GM20431 (cell line): ENCODE data around the gene CD177.
"Not testable (repeated sequence)": the region's sequence is repeated elsewhere in the genome, so short reads cannot be mapped to it uniquely, and the experiment has no call there.

Experiments
- in situ Hi-C: fragments of 300-500 bp; cut with MseI, MboI; formaldehyde crosslinking; loops from one replicate; pipeline ENCODE4 v1.15.0; 2020; ENCODE audit warnings: low sequenced_read_pairs; ENCODE audit not compliant: unreplicated experiment

Gene CD177, protein sequence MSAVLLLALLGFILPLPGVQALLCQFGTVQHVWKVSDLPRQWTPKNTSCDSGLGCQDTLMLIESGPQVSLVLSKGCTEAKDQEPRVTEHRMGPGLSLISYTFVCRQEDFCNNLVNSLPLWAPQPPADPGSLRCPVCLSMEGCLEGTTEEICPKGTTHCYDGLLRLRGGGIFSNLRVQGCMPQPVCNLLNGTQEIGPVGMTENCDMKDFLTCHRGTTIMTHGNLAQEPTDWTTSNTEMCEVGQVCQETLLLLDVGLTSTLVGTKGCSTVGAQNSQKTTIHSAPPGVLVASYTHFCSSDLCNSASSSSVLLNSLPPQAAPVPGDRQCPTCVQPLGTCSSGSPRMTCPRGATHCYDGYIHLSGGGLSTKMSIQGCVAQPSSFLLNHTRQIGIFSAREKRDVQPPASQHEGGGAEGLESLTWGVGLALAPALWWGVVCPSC

DNA sequence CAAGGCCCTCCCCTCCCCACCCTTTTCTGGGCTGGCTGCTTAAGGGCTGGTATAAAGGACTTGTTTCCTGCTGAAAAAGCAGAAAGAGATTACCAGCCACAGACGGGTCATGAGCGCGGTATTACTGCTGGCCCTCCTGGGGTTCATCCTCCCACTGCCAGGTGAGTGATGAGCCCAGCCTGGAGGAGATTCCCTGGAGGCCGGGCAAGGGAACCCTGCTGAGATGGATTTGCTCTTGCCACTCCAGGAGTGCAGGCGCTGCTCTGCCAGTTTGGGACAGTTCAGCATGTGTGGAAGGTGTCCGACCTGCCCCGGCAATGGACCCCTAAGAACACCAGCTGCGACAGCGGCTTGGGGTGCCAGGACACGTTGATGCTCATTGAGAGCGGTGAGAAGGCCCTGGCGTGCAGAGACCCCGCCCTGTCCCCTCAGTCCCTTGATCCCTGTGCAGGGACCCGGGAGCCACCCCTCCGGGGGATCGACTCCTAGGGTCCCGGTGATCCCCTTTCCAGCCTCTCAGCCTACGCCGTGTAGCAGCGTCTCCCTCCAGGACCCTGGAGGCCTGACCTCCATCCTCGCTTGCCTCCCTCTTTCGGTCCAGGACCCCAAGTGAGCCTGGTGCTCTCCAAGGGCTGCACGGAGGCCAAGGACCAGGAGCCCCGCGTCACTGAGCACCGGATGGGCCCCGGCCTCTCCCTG, at the start of gene CD177:
Gene CD177, plus strand, starts transcription at position 81 of the 699 bp plus-strand sequence. Its CDS starts 29 bp downstream, at position 110.
- in situ Hi-C loops, result no loop called here

DNA sequence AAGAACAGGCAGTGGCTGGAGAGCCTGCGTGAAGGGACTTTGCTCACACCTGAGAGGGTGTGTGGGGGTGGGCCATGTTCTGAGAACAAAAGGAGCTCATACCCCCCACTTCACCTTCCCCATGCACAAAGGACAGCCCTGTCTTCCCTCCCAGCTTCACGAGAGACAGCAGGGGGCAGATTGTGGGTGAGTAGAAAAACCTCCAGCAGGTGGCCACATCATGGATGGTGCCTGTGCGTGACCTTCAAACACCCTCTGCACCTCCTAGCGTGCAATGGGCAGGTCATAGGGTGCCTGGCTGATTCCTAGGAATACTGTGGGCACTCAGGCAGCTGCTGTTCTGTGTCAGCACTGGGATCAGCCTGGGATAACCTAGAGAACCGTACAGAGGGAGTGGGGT, 47.8 kb upstream of the CD177 start:
- in situ Hi-C loops, result no loop called here

GRCh38 chr19:43306097-43306496, 47.4 kb upstream of the CD177 start:
- in situ Hi-C loops, result no loop called here

- in situ Hi-C loops, result no loop called here
Observed at GRCh38 chr19:43308244-43308815, 45.2 kb upstream of the CD177 start.

DNA sequence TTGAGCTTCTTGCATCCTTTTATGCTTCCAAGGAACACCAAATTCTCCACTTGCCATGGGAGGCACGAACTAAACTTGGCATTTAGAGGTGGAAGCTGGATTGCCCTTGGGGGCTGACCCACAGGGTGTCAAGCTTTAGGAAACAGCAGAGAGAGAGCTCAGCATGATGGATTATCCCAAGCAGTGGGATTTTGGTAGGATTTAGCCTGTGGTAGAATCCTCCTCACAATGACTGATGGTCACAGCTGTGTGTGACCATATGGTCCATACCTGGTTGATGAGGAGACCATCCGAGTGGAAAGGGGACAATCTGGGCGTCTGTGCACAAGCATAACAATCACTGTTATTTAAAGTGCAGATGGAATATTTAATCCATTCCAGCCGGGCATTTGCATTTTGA, 44.0 kb upstream of the CD177 start:
- in situ Hi-C loops, result no loop called here

DNA sequence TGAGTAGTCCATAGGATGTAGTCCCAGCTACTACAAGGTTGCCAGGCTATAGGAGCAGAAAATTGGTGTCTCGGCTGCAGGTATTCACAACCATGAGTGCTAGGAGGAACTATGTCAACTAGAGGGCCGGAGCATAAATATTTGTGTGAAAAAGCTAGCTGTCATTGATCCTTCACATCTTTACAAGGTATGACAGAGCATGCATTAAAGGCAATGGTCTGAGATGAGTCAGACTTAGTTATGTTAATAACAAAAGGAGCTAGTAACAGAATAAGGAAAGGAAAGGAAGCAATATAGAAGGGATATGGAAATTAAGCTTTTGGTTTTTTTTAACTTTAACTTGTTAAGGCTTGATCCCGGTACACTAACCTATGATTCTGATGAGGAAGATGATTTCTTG, 43.3 kb upstream of the CD177 start:
- in situ Hi-C loops, result no loop called here

DNA sequence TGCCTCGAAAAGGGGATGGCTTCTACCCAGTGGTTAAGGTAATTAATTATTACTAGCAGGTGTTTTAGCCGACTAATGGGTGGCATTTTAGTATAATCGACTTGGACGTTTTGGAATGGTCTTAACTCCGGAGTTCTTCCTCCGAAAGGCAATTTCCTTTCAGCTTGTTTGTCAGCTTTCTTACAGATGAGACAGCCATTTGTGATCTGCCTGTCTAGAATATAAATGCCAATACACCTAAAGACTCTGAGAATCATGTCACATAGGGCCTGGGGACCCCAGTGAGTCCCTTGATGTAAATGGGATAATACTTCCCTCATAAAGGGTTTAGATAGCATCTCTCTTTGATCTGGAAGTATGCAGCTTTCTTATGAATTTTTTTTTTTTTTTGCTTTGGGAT, 42.2 kb upstream of the CD177 start:
- in situ Hi-C loops, result no loop called here

- in situ Hi-C loops, result no loop called here
Observed at GRCh38 chr19:43311706-43312105, 41.8 kb upstream of the CD177 start.

- in situ Hi-C loops, result no loop called here
Observed at GRCh38 chr19:43313711-43314495, 39.6 kb upstream of the CD177 start.

DNA sequence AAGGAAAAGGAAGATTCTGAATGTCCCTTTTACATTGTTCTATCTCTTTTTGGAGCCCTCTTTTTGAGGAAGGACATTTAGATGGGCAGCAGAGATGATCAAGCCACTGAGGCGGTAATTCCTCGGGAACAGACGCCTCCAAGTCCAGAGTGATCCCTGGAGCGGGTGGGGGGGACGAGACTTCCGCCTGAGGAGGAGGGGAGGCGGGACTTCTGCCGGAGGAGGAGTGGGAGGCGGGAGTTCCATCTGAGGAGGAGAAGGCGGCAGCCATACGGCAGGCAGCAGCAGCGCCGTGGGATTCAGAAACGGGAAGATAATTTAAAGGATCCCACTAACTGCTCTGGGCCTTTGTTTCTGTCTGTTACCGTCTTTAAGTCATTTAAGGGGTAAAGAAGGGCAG, 37.6 kb upstream of the CD177 start:
- in situ Hi-C loops, result no loop called here

GRCh38 chr19:43316591-43317319, 36.7 kb upstream of the CD177 start:
- in situ Hi-C loops, result no loop called here

DNA sequence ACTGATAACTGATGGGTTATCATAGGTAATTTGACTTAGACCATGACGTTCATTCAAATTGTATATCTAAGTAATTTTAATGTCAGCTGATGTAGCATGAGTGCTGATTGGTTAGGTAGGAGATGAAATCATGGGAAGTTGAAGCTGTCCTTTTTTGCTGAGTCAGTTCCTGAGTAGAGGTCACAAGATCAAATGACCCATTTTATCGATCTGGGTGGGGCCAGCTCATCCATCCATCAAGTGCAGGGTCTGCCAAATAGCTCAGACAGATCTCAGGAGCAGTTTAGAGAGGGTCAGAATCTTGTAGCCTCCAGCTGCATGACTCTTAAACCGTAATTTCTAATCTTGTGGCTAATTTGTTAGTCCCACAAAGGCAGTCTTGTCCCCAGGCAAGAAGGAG, 35.3 kb upstream of the CD177 start:
- in situ Hi-C loops, result no loop called here

DNA sequence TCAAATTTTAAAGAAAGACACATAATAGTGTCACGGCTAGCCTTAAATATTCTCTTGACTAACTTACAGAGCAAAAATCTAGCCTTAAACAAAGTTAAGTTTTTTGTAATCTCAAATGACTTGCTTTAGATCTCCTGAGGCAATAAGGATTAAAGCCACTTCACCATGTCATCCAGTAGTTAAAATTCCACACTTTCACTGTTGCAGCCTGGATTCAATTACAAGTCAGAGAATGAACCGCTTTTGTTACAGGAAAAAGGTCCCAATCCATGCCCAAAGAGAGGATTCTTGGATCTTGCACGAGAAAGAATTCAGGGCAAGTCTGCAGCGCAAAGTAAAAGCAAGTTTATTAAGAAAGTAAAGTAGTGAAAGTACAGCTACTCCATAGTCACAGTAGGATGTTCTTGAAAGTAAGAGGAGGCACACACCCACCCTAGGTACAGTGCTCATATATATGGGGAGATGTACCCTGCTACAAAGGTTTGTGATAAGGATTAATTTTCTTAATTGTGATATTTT, 34.6 kb upstream of the CD177 start:
- in situ Hi-C loops, result no loop called here

DNA sequence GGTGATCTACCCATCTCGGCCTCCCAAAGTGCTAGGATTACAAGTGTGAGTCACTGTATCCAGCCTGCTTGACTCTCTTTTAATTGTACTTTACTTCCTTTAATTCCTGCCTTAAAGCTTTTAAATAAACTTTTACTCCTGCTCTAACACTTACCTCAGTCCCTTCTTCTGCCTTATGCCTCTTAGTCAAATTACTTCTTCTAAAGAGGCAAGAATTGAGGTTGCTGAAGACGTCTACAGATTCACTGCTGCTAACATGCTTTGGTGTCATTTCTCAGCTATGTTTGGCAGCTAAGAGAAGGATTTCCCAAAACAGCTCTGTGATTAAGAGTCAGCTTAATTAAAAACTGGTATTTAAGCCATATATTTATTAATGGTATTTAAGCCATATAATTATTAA, 32.9 kb upstream of the CD177 start:
- in situ Hi-C loops, result no loop called here

DNA sequence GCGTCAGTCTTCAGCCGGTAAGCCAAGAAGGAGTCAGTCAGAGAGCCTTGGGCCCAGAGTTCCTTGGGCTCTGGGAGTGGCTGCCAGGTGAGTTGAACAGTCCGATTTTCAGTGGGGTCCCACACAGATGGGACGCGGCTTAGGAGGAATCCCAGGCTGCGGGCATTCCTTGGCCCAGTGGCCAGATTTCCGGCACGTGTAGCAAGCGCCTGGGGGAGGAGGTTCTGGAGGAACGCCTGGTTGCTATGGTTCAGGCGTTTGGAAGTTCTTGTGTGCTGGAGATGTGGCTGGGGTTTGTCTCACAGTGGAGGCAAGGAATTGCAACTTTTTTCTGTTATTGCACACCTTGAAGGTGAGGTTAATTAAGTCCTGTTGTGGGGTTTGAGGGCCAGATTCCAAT, 26.7 kb upstream of the CD177 start:
- in situ Hi-C loops, result not testable (repeated sequence)

GRCh38 chr19:43328561-43328960, 24.9 kb upstream of the CD177 start:
- in situ Hi-C loops, result not testable (repeated sequence)

GRCh38 chr19:43329049-43329448, 24.4 kb upstream of the CD177 start:
- in situ Hi-C loops, result not testable (repeated sequence)

DNA sequence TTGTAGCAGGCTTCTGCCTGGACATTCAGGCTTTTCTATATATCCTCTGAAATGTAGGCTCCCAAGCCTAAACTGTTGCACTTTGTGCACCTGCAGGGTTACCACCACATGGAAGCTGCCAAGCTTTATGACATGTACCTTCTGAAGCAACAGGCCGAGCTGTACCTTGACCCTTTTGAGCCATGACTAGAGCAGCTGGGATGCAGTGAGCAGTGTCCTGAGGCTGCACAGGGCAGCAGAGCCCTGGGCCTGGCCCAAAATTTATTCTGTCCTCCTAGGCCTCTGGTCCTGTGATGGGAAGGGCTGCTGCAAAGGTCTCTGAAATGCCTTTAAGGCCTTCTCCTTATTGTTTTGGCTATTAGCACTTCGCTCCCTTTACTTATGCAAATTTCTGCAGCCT, 23.5 kb upstream of the CD177 start:
- in situ Hi-C loops, result no loop called here

- in situ Hi-C loops, result no loop called here
Observed at GRCh38 chr19:43330726-43331434, 22.6 kb upstream of the CD177 start.
